Testis (tissue), 2 donors: ENCODE results near the gene RUSC1.

Experiments
- POLR2A ChIP-seq: fragments of 450-650 bp; IDR thresholded peaks from one replicate; pipeline ENCODE4 v1.6.1; 2017; ENCODE audit warnings: antibody characterized with exemption, mild to moderate bottlenecking, moderate library complexity
- TF ChIP-seq, protein P1 (sequence below), 3 experiments: fragments of 450-650 bp in 2 of 3; fragments of 200-600 bp in 1 of 3; sonication (generic) in 1 of 3; IDR thresholded peaks; one replicate each; pipeline ENCODE4 v1.5.1; 2016 to 2019; ENCODE audit warnings: antibody characterized with exemption in 3 of 3, mild to moderate bottlenecking in 2 of 3, moderate library complexity in 1 of 3

DNA sequence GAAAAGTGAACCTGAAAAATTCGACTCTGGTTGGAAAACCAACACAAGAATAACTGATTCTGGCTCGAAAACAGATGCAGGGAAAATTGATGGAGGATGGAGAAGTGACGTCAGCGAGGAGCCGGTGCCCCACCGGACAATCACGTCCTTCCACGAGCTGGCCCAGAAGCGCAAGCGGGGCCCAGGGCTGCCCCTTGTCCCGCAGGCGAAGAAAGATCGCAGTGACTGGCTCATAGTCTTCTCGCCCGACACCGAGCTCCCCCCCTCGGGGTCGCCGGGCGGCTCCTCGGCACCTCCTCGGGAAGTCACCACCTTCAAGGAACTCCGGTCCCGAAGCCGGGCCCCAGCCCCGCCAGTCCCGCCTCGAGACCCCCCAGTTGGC is 1.9 kb downstream of the RUSC1 start:
- TF ChIP-seq, protein P1, sequence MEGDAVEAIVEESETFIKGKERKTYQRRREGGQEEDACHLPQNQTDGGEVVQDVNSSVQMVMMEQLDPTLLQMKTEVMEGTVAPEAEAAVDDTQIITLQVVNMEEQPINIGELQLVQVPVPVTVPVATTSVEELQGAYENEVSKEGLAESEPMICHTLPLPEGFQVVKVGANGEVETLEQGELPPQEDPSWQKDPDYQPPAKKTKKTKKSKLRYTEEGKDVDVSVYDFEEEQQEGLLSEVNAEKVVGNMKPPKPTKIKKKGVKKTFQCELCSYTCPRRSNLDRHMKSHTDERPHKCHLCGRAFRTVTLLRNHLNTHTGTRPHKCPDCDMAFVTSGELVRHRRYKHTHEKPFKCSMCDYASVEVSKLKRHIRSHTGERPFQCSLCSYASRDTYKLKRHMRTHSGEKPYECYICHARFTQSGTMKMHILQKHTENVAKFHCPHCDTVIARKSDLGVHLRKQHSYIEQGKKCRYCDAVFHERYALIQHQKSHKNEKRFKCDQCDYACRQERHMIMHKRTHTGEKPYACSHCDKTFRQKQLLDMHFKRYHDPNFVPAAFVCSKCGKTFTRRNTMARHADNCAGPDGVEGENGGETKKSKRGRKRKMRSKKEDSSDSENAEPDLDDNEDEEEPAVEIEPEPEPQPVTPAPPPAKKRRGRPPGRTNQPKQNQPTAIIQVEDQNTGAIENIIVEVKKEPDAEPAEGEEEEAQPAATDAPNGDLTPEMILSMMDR (IDR thresholded peaks at IDR 0.05) = no peak
- TF ChIP-seq POLR2A = no peak
